Measurements from ENCODE around the gene KIR2DL4.

DNA sequence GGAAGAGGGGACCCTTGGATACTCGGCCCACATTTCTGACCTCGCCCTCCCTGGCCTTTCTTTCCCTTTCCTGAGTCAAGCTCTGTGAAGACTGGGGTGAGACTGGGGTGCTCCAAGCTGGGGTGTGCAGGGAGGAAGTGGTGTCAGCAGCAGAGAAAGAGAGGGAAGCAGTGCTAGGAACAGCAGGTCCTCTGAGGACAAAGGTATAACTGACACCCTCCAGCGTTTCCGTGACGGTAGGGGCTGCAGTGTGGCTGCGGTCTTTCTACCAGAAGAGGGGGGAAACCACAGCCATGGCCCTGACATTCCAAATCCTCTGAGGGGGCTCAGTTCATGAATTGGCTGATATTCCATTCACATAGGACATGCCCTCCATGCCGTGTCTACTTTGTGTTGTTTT, 47.9 kb downstream of the KIR2DL4 start:
- TF ChIP-seq, protein P1, sequence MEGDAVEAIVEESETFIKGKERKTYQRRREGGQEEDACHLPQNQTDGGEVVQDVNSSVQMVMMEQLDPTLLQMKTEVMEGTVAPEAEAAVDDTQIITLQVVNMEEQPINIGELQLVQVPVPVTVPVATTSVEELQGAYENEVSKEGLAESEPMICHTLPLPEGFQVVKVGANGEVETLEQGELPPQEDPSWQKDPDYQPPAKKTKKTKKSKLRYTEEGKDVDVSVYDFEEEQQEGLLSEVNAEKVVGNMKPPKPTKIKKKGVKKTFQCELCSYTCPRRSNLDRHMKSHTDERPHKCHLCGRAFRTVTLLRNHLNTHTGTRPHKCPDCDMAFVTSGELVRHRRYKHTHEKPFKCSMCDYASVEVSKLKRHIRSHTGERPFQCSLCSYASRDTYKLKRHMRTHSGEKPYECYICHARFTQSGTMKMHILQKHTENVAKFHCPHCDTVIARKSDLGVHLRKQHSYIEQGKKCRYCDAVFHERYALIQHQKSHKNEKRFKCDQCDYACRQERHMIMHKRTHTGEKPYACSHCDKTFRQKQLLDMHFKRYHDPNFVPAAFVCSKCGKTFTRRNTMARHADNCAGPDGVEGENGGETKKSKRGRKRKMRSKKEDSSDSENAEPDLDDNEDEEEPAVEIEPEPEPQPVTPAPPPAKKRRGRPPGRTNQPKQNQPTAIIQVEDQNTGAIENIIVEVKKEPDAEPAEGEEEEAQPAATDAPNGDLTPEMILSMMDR (IDR thresholded peaks at IDR 0.05) = no peak
- TF ChIP-seq POLR2A (IDR thresholded peaks at IDR 0.05) = no peak
